Measurements from ENCODE around the gene NAALADL2.

- no peak for TF ChIP-seq CTCF (IDR thresholded peaks at IDR 0.05; ENCODE audit: low read length)
- no peak for TF ChIP-seq EZH2 (IDR thresholded peaks at IDR 0.05; ENCODE audit: borderline replicate concordance, low read length)
Measured at GRCh38 chr3:174931473-174932353, 72.6 kb downstream of the NAALADL2 start.

Measured in OCI-LY1 (cell line).